HG03039 (cell line): ENCODE data around the gene CWF19L2.

Experiments
- ATAC-seq: cut with Tn5 transposase; IDR thresholded peaks from one replicate; pipeline ENCODE4 v1.9.1; 2021; ENCODE audit warnings: mild to moderate bottlenecking, moderate library complexity; ENCODE audit not compliant: unreplicated experiment

CWF19L2 gene

GRCh38 chr11:107316426-107316825, 141.2 kb downstream of the CWF19L2 start:
- ATAC-seq = no peak

- ATAC-seq = no peak
These were observed 149.6 kb downstream of the CWF19L2 start for GRCh38 chr11:107307991-107308390.

GRCh38 chr11:107301878-107302277, 155.7 kb downstream of the CWF19L2 start:
- ATAC-seq = no peak

- no peak for ATAC-seq
These were observed 163.8 kb downstream of the CWF19L2 start for GRCh38 chr11:107293677-107294344.

GRCh38 chr11:107282195-107282594, 175.4 kb downstream of the CWF19L2 start:
- ATAC-seq = no peak
